Retina (tissue), 1 donor: ENCODE results near the gene DUOXA1.
"Not testable (repeated sequence)": the region's sequence is repeated elsewhere in the genome, so short reads cannot be mapped to it uniquely, and the experiment has no call there.

Source experiments
- DNase-seq: peaks from one replicate; pipeline ENCODE4 v3.0.0-alpha.2; 2016

DUOXA1 gene

GRCh38 chr15:45087513-45087912 lies 42.2 kb downstream of the DUOXA1 start:
- DNase-seq: no peak

GRCh38 chr15:45084163-45084562 lies 45.5 kb downstream of the DUOXA1 start:
- DNase-seq: no peak

- DNase-seq: no peak
Measured at GRCh38 chr15:45083223-45083622, 46.5 kb downstream of the DUOXA1 start.

- DNase-seq: not testable (repeated sequence)
Measured at GRCh38 chr15:45082412-45082811, 47.3 kb downstream of the DUOXA1 start.

GRCh38 chr15:45080593-45080992 lies 49.1 kb downstream of the DUOXA1 start:
- DNase-seq: not testable (repeated sequence)

GRCh38 chr15:45079628-45080246 lies 49.9 kb downstream of the DUOXA1 start:
- not testable (repeated sequence) for DNase-seq

GRCh38 chr15:45079201-45079600 lies 50.5 kb downstream of the DUOXA1 start:
- DNase-seq: not testable (repeated sequence)

- not testable (repeated sequence) for DNase-seq
Measured at GRCh38 chr15:45077391-45077790, 52.3 kb downstream of the DUOXA1 start.

- DNase-seq: not testable (repeated sequence)
Measured at GRCh38 chr15:45075440-45076320, 54.0 kb downstream of the DUOXA1 start.

- not testable (repeated sequence) for DNase-seq
Measured at GRCh38 chr15:45073602-45074001, 56.1 kb downstream of the DUOXA1 start.

- not testable (repeated sequence) for DNase-seq
Measured at GRCh38 chr15:45069942-45070360, 59.7 kb downstream of the DUOXA1 start.
